HG02943 (cell line): ENCODE measurements around the gene KANSL1.
"Not testable (repeated sequence)": the region's sequence is repeated elsewhere in the genome, so short reads cannot be mapped to it uniquely, and the experiment has no call there.

Experiments
- ATAC-seq: cut with Tn5 transposase; IDR thresholded peaks from one replicate; pipeline ENCODE4 v1.9.1; 2021; ENCODE audit warnings: mild to moderate bottlenecking, low read depth, moderate library complexity; ENCODE audit not compliant: unreplicated experiment

The KANSL1 gene

GRCh38 chr17:46087871-46088270 is 105.4 kb downstream of the KANSL1 start:
- ATAC-seq = not testable (repeated sequence)

GRCh38 chr17:46086821-46087220 is 106.4 kb downstream of the KANSL1 start:
- ATAC-seq = no peak

DNA sequence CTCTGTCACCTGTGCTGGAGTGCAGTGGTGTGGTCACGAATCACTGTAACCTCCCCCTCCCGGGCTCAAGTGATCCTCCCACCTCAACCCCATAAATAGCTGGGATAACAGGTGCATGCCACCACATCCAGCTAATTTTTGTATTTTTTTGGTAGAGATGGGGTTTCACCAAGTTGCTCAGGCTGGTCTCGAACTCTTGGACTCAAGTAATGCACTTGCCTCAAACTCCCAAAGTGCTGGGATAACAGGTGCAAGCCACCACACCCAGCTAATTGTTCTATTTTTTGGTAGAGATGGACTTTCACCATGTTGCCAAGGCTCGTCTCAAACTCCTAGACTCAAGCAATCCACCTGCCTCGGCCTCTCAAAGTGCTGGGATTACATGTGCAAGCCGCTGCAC is 107.7 kb downstream of the KANSL1 start:
- no peak for ATAC-seq

GRCh38 chr17:46082257-46082656 is 111.0 kb downstream of the KANSL1 start:
- no peak for ATAC-seq

- no peak for ATAC-seq
Observed at GRCh38 chr17:46081018-46081320, 112.3 kb downstream of the KANSL1 start.

GRCh38 chr17:46080118-46081017 is 112.9 kb downstream of the KANSL1 start:
- no peak for ATAC-seq

- no peak for ATAC-seq
Observed at GRCh38 chr17:46078675-46079074, 114.6 kb downstream of the KANSL1 start.

GRCh38 chr17:46074540-46074939 is 118.7 kb downstream of the KANSL1 start:
- ATAC-seq = no peak

DNA sequence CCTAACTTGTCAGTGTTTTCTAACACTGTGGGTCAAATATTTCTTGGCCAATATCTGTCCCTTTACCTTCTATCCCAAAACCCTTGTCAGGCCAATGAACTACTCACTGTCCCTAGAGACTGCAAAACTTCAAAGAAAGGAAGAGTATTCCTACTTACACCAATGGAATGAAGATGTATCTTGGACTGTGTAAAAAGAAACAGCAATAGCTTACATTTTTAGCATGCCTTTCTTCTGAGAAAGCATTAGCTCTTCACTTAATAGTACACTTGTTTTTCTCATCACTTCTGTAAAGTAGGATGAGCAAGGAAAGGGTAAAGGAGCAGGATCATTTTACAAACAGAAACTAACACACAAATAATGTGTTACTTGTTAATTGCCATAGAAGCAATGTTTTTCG is 120.2 kb downstream of the KANSL1 start:
- ATAC-seq = no peak

DNA sequence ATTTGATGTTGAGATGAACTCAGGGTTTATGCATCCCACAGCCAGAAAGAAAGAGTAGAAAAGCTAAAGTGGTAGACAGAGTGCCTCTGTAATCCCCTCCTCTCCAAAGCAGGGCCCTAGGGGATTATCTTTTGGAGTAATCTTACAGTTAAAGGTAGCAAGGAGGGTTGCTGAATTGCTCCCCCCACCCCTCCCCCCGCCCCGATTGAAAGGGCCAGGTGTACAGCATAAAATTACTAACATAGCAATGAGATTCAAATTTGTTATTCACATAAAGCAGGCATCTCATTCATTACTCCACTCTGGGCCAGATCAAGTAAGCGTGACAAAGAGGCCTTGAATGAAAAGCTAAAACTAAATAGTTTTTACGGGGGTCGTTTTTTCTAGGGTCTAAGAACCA is 121.4 kb downstream of the KANSL1 start:
- ATAC-seq = no peak

DNA sequence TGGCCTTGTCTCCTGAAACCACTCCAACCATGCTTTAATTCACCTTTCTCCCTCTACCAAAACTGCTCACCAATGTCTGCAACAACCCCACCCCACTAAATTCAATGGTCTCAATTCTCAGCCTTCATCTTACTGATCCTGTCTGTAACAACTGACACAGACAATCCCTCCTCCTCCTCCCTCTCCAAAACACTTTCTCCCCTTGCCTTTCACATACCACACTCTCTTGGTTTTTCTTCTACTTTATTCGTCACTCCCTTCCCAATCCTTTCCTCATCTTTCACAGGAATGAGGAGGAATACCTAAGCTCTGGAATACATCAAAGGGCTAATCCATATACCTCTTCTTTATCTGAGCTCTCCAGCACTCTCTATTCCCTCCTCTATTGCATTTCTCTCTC is 128.8 kb downstream of the KANSL1 start:
- ATAC-seq = no peak

GRCh38 chr17:46063241-46063640 is 130.0 kb downstream of the KANSL1 start:
- ATAC-seq = no peak

DNA sequence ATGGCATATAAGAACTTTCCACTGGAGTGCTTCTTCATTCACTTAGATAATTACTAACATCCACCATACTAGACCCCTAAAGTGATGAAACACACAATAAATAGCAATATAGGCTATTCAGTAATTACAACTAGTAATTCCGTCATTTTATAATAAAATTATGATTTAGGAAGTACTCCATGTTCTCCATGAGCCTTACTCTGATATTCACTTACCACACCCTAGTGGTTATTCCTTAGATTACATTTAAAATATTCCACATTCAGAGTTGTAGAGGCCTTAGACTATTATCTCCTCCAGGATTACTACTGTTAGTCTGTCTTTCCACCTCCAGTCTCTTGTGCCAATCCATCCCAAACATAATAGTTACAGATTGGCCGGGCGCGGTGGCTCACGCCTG is 131.8 kb downstream of the KANSL1 start:
- ATAC-seq = no peak

GRCh38 chr17:46060461-46060860 is 132.8 kb downstream of the KANSL1 start:
- no peak for ATAC-seq

DNA sequence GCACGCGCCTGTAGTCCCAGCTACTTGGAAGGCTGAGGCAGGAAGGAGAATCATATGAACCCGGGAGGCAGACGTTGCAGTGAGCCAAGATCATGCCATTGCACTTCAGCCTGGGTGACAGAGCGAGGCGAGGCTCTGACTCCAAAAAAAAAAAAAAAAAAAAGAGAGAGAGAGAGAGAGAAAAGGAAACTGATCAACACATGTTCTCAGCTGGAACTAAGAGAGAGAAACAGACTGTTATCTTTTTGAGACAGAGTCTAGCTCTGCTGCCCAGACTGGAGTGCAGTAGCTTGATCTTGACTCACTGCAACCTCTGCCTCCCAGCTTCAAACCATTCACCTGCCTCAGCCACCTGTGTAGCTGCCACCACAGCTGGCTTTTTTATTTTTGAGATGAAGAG is 133.7 kb downstream of the KANSL1 start:
- no peak for ATAC-seq

- no peak for ATAC-seq
Observed at GRCh38 chr17:46057366-46057765, 135.9 kb downstream of the KANSL1 start.

GRCh38 chr17:46056800-46057304 is 136.4 kb downstream of the KANSL1 start:
- no peak for ATAC-seq

DNA sequence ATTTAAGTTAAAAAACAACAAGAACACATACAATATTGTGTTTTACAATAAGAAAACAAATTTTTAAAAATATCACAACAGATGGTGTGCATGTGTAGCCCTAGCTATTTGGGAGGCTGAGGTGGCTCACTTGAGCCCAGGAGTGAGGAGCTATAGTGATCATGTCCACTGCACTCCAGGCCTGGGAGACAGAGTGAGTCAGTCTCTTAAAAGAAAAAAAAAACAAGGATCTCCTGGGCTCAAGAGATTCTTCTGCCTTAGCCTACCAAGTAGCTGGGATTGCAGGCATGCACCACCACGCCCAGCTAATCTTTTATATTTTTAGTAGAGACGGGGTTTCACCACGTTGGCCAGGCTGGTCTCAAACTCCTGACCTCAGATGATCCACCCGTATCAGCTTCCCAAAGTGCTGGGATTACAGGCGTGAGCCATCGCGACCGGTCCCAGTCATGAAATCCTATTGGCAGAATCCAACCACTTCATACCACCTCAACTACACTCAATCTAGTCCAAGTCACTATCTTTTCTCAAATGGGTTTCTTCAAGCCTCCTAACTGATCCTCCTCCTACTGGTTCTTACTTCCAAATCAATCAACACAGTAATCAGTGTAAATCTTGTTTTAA is 139.2 kb downstream of the KANSL1 start:
- ATAC-seq = no peak

GRCh38 chr17:46049656-46050055 is 143.6 kb downstream of the KANSL1 start:
- ATAC-seq = no peak

DNA sequence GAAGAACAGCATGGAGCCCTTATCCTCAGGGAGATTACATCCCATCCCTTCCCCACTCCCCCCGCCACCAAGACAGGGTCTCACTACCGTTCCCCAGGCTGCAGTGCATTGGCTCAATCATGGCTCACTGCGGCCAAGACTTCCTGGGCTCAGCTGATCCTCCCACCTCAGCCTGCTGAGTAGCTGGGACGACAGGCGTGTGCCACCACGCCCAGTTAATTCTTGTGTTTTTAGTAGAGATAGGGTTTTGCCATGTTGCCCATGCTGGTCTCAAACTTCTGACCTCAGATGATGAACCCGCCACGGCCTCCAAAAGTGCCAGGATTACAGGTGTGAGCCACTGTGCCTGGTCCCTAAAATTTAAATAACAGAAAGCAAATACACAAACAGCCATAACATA is 145.4 kb downstream of the KANSL1 start:
- no peak for ATAC-seq

- ATAC-seq = no peak
Observed at GRCh38 chr17:46047398-46047797, 145.8 kb downstream of the KANSL1 start.

DNA sequence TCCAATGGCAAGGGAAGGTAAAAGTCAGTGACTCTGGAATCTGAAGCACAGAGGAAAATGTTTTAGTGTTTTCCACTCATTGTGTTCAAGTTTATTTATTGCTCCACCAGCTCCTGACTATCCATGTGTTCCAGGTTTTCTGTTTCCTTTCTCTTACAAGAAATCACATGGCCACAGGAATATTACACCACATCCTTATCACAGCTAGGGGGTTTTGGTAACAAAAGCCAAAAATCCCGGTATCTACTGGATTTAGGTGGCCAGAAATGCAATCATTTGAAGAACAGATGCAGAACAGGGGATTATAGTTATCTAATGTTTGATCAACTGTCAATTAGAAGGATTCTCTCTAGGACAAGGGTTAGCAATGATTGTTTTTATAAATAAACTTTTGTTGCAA is 146.3 kb downstream of the KANSL1 start:
- ATAC-seq = no peak
